Right atrium auricular region (tissue), 2 donors: ENCODE results near the gene B3GNT3. TPM values are rescaled to one million over a fixed set of nuclear protein-coding genes. Genes with fewer than 3 reads are reported as not detected.

Experiments
- DNase-seq: peaks from one replicate; pipeline ENCODE4 v3.0.0-alpha.2; 2019; ENCODE audit warnings: low spot score
- H3K27ac ChIP-seq, 2 donors: fragments of 200-600 bp; sonication (generic); 1 replicate in 1 of 2; 2 replicates in 1 of 2; pipeline ENCODE4 v1.5.1; 2016 to 2019
- H3K27me3 ChIP-seq, 2 donors: fragments of 200-600 bp; sonication (generic); one replicate each; pipeline versions ENCODE4 v1.5.1 to v1.6.0; 2017 to 2019
- H3K36me3 ChIP-seq: fragments of 200-600 bp; sonication (generic); one replicate; pipeline ENCODE4 v1.5.1; 2016
- H3K4me1 ChIP-seq, 2 donors: fragments of 200-600 bp; sonication (generic); one replicate each; pipeline versions ENCODE4 v1.5.1 to v1.6.0; 2017 to 2019
- H3K4me3 ChIP-seq, 2 donors: fragments of 200-600 bp; sonication (generic); 1 replicate in 1 of 2; 2 replicates in 1 of 2; pipeline ENCODE4 v1.5.1; 2017 to 2019; ENCODE audit warnings: mild to moderate bottlenecking in 1 of 2, moderate library complexity in 1 of 2
- H3K9me3 ChIP-seq, 2 donors: fragments of 200-600 bp; sonication (generic); one replicate each; pipeline ENCODE4 v1.5.1; 2019
- total RNA-seq, 2 donors: library from RNA; depleted of rRNA; stranded (reverse); fragments of >200 nt; gene quantifications; one replicate each; pipeline ENCODE4 v1.1.0, GENCODE V29; 2016
- TF ChIP-seq, protein P1 (sequence below), 2 donors: fragments of 200-600 bp; sonication (generic); IDR thresholded peaks; one replicate each; pipeline ENCODE4 v1.5.1; 2019; ENCODE audit warnings: antibody characterized with exemption in 2 of 2

B3GNT3 gene
- total RNA-seq, 2 donors from 2014 or later = not detected

DNA sequence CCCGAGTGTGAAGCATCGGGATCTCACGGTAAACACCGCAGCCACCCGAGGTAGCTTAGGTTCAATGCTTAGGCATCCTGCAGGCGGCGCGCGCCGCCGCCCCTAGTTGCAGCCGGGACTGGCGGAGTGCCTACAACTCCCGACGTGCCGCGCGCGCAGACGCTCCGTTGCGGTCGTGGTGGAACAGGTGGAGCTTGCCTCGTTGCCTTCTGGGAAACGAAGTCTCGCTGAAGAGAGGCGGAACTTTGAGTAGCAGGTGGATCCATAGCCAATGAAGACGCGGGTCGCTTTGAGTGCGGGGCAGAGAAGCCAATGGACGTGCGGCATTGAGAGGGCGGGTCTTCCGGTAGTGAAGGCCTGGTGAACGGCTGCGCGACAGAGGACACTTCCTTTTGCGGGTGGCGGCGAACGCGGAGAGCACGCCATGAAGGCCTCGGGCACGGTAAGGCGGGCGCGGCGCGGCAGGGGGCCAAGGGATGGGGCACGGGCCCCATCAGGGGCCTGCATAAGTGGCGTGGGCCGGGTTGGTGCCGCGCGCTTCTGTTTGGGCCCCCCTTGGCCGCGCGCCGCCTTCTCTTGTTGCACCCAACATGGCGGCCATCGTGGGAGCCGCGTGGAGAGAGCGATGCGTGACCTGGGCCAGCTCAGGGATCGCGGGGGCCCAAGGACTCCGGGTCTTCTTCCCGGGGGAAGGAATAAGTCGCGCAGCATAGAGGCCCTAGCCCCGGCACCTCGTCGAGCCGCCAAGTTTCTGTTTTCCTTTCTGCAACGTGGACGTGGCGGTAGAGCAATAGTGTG, 64.8 kb downstream of the B3GNT3 start, which contains the start of gene RPL18A:
RPL18A (plus strand) TSS at position 378 of the 798 bp plus-strand sequence; CDS start at position 425, 47 bp downstream.
- Histone ChIP-seq H3K27ac (peak within 1 kb of the TSS; percentile 80 to 94), H3K4me1 (peaks cover 0 to 23% of the 10 kb centered on the region in 2 donors), H3K9me3 (no peaks in the 10 kb centered on the region), H3K27me3 (no peaks in the 10 kb centered on the region), H3K4me3 (peak within 1 kb of the TSS; percentile 95 to 99), H3K36me3 (peaks cover 38% of the 10 kb centered on the region)
- TF ChIP-seq, protein P1, sequence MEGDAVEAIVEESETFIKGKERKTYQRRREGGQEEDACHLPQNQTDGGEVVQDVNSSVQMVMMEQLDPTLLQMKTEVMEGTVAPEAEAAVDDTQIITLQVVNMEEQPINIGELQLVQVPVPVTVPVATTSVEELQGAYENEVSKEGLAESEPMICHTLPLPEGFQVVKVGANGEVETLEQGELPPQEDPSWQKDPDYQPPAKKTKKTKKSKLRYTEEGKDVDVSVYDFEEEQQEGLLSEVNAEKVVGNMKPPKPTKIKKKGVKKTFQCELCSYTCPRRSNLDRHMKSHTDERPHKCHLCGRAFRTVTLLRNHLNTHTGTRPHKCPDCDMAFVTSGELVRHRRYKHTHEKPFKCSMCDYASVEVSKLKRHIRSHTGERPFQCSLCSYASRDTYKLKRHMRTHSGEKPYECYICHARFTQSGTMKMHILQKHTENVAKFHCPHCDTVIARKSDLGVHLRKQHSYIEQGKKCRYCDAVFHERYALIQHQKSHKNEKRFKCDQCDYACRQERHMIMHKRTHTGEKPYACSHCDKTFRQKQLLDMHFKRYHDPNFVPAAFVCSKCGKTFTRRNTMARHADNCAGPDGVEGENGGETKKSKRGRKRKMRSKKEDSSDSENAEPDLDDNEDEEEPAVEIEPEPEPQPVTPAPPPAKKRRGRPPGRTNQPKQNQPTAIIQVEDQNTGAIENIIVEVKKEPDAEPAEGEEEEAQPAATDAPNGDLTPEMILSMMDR (IDR thresholded peaks at IDR 0.05) = peak; percentile 81 to 89
- DNase-seq = peak; percentile 99

DNA sequence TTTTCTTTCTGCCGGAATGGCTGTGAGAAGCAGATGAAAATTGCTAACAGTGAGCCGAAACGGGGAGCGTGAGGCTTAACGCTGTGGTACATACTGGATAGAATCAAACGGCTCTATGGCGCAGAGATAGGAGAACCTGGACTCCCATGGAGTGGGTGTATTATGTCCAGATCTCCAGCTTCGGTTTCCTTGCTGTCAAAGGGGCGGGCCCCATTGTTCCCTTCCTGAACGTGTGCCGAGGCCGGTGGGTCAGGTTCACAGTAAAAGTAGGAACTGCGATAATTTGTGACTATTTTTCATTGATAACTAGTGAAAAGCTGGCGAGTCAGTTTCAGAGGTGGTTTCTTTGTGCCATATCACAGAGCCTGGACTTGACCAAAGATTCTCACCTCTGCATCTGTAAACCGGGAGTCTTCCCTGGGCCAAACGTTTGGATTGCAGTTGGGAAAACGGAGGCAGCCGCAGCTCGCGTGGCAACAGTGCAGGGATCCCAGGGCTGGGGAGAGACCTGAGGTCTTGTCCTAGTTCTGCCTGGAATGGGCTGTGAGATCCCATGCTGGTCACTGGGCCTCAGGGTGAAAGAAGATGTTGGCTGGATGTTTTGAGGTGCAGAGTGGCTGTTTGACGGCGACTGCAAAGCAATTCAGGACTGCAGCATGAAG, 65.5 kb downstream of the B3GNT3 start:
- peaks cover 44% of the 10 kb centered on the region for H3K36me3 ChIP-seq
- H3K4me3 ChIP-seq = peak overlapping the region; percentile 95 to 99
- no peak for DNase-seq
- TF ChIP-seq, protein P1 (IDR thresholded peaks at IDR 0.05) = no peak
- H3K4me1 ChIP-seq = peaks cover 0 to 23% of the 10 kb centered on the region in 2 donors
- H3K9me3 ChIP-seq = no peaks in the 10 kb centered on the region
- no peaks in the 10 kb centered on the region for H3K27me3 ChIP-seq
- peak overlapping the region; percentile 80 to 94 for H3K27ac ChIP-seq

DNA sequence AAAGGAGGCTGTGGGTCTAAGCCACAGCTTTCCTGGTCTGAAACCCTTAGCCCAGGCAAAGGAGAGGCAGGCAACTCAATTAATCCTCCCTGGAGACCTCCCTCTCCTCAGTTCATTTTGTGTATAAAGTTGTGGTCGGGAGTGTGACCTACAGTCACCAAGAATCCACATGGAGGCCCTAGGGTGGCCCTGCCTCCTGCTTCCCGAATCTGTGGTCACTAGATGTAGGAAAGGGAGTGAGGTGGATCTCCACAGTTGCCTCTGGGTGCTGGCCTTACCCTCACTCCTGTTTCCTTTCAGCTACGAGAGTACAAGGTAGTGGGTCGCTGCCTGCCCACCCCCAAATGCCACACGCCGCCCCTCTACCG, 66.0 kb downstream of the B3GNT3 start:
- Histone ChIP-seq H3K27me3 (no peaks in the 10 kb centered on the region), H3K9me3 (no peaks in the 10 kb centered on the region), H3K27ac (peak overlapping the region in 1 of 2 donors; percentile 94), H3K4me3 (peak overlapping the region; percentile 95 to 99), H3K4me1 (peaks cover 0 to 23% of the 10 kb centered on the region in 2 donors), H3K36me3 (peaks cover 49% of the 10 kb centered on the region)
- no peak for DNase-seq
- TF ChIP-seq, protein P1 (IDR thresholded peaks at IDR 0.05) = no peak

DNA sequence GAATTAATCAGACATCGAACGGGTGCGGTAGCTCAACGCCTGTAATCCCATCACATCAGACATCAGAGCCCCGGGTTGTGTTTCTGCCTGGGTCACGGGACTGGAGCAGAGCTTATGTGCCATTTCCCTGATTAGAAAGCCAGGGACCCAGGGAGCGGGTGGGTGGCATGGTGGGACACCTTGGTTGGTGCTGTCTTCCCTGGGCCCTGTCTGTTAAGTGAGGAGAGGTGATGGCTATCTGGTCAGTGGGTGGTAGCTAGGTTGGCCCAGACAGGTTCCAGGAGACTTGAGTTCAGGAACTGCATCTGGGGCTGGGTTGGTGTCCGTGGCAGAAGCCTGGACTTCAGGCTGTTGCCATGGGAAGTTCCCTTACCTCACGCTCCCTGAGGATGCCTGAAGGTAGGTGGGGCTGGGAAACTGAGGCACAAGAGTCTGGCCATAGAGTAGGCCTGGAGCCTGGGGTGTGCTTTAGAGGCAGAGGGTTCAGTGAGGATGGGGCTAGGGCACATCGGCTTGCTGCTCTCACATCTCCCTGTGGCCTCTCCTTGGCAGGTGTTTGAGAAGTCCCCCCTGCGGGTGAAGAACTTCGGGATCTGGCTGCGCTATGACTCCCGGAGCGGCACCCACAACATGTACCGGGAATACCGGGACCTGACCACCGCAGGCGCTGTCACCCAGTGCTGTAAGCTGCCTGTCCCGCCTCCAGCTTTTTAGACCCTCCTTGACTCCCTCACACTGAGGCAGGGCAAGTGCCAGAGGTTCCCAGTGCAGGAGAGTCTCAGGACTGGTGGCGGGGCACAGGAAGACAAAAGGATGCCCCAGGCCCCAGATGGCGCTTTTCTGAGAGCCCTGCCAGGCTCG, 66.8 kb downstream of the B3GNT3 start:
- TF ChIP-seq, protein P1 (IDR thresholded peaks at IDR 0.05) = no peak
- H3K4me3 ChIP-seq = no peak overlapping the region
- no peak for DNase-seq
- H3K9me3 ChIP-seq = no peaks in the 10 kb centered on the region
- H3K27me3 ChIP-seq = no peaks in the 10 kb centered on the region
- peaks cover 0 to 23% of the 10 kb centered on the region in 2 donors for H3K4me1 ChIP-seq
- no peak overlapping the region for H3K27ac ChIP-seq
- peaks cover 52% of the 10 kb centered on the region for H3K36me3 ChIP-seq

DNA sequence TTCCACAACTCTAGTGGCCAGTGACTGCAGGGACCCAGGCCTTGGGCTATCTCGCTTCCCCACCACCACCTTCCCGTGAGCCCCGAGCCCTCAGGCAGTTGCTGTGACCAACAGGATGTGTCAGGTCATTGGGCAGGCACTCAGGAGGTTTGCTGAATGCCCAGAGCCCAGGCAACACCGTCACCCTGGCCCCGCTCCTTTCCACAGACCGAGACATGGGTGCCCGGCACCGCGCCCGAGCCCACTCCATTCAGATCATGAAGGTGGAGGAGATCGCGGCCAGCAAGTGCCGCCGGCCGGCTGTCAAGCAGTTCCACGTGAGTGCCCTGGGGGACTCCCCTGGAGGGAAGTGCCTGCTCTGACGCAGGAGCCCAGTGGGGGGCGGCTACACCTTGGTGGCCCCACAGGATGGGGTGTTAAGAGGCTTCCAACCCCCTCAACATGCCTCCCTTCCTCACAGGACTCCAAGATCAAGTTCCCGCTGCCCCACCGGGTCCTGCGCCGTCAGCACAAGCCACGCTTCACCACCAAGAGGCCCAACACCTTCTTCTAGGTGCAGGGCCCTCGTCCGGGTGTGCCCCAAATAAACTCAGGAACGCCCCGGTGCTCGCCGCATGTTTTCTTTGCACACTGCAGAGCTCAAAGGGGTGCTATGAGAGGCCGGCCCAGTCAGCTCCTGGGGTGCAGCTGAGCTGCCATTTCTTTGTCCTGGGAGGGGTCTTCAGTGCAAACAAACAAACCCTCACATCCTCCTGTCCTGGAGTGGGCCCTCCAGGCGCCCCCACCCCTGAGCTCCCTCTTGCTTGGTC, 68.0 kb downstream of the B3GNT3 start:
- peaks cover 0 to 23% of the 10 kb centered on the region in 2 donors for H3K4me1 ChIP-seq
- H3K36me3 ChIP-seq = peaks cover 52% of the 10 kb centered on the region
- TF ChIP-seq, protein P1 (IDR thresholded peaks at IDR 0.05) = no peak
- DNase-seq = no peak
- no peak overlapping the region for H3K27ac ChIP-seq
- no peak overlapping the region for H3K4me3 ChIP-seq
- no peaks in the 10 kb centered on the region for H3K27me3 ChIP-seq
- H3K9me3 ChIP-seq = no peaks in the 10 kb centered on the region
